ENCODE results near the gene TRMT2B.

The TRMT2B gene

DNA sequence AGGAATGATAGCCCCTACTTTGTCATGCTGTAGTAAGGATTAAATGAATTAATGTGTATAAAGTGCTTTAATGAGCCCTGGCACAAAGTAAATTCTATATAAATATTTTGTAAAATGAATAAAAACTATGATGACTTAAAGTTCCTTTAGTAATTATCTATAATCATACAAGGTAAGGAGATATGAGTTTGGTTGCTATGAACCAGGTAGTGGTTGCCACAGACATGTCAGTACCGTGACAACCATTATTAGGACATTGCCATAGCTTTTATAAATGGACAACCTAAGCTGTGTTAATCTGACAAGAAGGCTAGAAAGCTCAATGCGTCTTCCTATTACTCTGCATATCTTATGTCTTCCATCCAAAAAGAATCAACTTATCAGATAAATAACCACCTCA is 82.5 kb downstream of the TRMT2B start, which contains the start of gene ARL13A:
ARL13A (plus strand) TSS at position 301 of the 400 bp plus-strand sequence. CDS start 3,982 bp downstream, outside the sequence.
- Histone ChIP-seq H3K4me1 (ENCODE audit: control insufficient read depth in 1 of 2, insufficient read depth in 2 of 2, low read length in 2 of 2) (no peaks in the 10 kb centered on the region), H3K27ac (ENCODE audit: low read depth, low read length) (no peak within 1 kb of the TSS), H3K18ac (ENCODE audit: low read length) (no peak within 1 kb of the TSS), H3K79me2 (ENCODE audit: control insufficient read depth, insufficient read depth, low read length, poor library complexity) (no peaks in the 10 kb centered on the region), H2BK12ac (ENCODE audit: low read length) (no peak within 1 kb of the TSS), H3K36me3 (ENCODE audit: control insufficient read depth in 1 of 2, insufficient read depth in 2 of 2, low read length in 2 of 2) (no peaks in the 10 kb centered on the region), H3K4me3 (ENCODE audit: low read depth, low read length) (no peak within 1 kb of the TSS), H2AFZ (ENCODE audit: insufficient read depth, low read length, poor library complexity) (no peak within 1 kb of the TSS), H2BK5ac (ENCODE audit: low read depth, low read length, poor library complexity) (no peak within 1 kb of the TSS), H4K8ac (ENCODE audit: low read depth, low read length) (no peak within 1 kb of the TSS), H4K91ac (ENCODE audit: low read depth, low read length) (no peak within 1 kb of the TSS), H2AK5ac (ENCODE audit: low read length) (no peak within 1 kb of the TSS), H3K27me3 (ENCODE audit: insufficient read depth, low read length) (no peaks in the 10 kb centered on the region), H4K12ac (ENCODE audit: low read depth, low read length) (no peak within 1 kb of the TSS), H3K14ac (ENCODE audit: low read length) (no peak within 1 kb of the TSS), H3K9ac (ENCODE audit: low read length) (no peak within 1 kb of the TSS), H3K79me1 (ENCODE audit: low read length) (no peaks in the 10 kb centered on the region), H3K9me3 (ENCODE audit: insufficient read depth, low read depth, low read length) (no peaks in the 10 kb centered on the region), H3K4ac (ENCODE audit: low read depth, low read length) (no peak within 1 kb of the TSS), H2BK120ac (ENCODE audit: insufficient read depth, low read length, poor library complexity) (no peak within 1 kb of the TSS), H3K23ac (ENCODE audit: low read length) (no peak within 1 kb of the TSS), H3K4me2 (ENCODE audit: low read length) (no peak within 1 kb of the TSS)
- WGBS (ENCODE audit: extremely low coverage, insufficient coverage, insufficient read length), result no CpG with 5 or more reads among the region's 2 CpGs
- DNase-seq, result no peak

DNA sequence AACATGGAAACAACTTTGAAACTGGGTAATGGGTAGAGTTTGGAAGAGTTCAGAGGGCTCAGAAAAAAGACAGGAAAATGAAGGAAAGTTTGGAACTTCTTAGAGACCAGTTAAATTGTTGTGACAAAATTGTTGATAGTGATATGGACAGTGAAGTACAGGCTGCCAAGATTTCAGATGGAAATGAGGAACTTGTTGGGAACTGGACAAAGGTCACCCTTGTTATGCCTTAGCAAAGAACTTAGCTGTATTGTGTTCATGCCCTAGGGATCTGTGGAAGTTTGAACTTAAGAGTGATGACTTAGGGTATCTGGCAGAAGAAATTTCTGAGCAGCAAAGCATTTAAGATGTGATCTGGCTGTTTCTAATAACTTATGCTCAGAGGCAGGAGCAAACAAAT is 87.5 kb downstream of the TRMT2B start:
- Histone ChIP-seq H3K36me3 (ENCODE audit: control insufficient read depth in 1 of 2, insufficient read depth in 2 of 2, low read length in 2 of 2) (no peaks in the 10 kb centered on the region), H2AFZ (ENCODE audit: insufficient read depth, low read length, poor library complexity) (no peak overlapping the region), H3K9me3 (ENCODE audit: insufficient read depth, low read depth, low read length) (no peaks in the 10 kb centered on the region), H3K4me1 (ENCODE audit: control insufficient read depth in 1 of 2, insufficient read depth in 2 of 2, low read length in 2 of 2) (no peaks in the 10 kb centered on the region), H3K27ac (ENCODE audit: low read depth, low read length) (no peak overlapping the region), H3K4me3 (ENCODE audit: low read depth, low read length) (no peak overlapping the region), H4K8ac (ENCODE audit: low read depth, low read length) (no peak overlapping the region), H3K9ac (ENCODE audit: low read length) (no peak overlapping the region), H3K27me3 (ENCODE audit: insufficient read depth, low read length) (no peaks in the 10 kb centered on the region), H3K4ac (ENCODE audit: low read depth, low read length) (no peak overlapping the region), H2AK5ac (ENCODE audit: low read length) (no peak overlapping the region), H3K79me1 (ENCODE audit: low read length) (no peaks in the 10 kb centered on the region), H3K18ac (ENCODE audit: low read length) (no peak overlapping the region), H2BK5ac (ENCODE audit: low read depth, low read length, poor library complexity) (no peak overlapping the region), H3K14ac (ENCODE audit: low read length) (no peak overlapping the region), H2BK120ac (ENCODE audit: insufficient read depth, low read length, poor library complexity) (no peak overlapping the region), H3K79me2 (ENCODE audit: control insufficient read depth, insufficient read depth, low read length, poor library complexity) (no peaks in the 10 kb centered on the region), H4K91ac (ENCODE audit: low read depth, low read length) (no peak overlapping the region), H2BK12ac (ENCODE audit: low read length) (no peak overlapping the region), H4K12ac (ENCODE audit: low read depth, low read length) (no peak overlapping the region), H3K4me2 (ENCODE audit: low read length) (no peak overlapping the region), H3K23ac (ENCODE audit: low read length) (no peak overlapping the region)
- no peak for DNase-seq

DNA sequence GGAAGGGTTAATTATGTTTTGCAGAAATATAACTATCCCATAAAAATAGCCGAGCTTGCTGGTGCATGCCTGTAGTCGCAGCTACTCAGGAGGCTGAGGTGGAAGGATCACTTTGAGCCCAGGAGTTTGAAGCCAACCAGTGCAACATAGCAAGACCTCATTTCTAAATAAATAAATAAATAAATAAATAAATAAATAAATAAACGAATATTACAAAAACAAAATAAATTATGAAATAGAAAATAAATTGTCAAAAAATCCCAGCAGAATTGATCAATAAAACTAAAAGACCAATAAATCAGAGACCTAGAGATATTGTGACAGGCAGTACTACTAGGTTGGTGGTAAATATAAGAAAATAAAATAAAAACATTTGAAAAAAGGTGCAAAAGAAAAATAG is 89.1 kb downstream of the TRMT2B start:
- H3K27me3 ChIP-seq (ENCODE audit: insufficient read depth, low read length), result no peaks in the 10 kb centered on the region
- no peak overlapping the region for H3K4me3 ChIP-seq (ENCODE audit: low read depth, low read length)
- H3K4me1 ChIP-seq (ENCODE audit: control insufficient read depth in 1 of 2, insufficient read depth in 2 of 2, low read length in 2 of 2), result no peaks in the 10 kb centered on the region
- no peak for DNase-seq
- no peaks in the 10 kb centered on the region for H3K79me1 ChIP-seq (ENCODE audit: low read length)
- H3K4ac ChIP-seq (ENCODE audit: low read depth, low read length), result no peak overlapping the region
- H2AFZ ChIP-seq (ENCODE audit: insufficient read depth, low read length, poor library complexity), result no peak overlapping the region
- no peaks in the 10 kb centered on the region for H3K79me2 ChIP-seq (ENCODE audit: control insufficient read depth, insufficient read depth, low read length, poor library complexity)
- WGBS (ENCODE audit: extremely low coverage, insufficient coverage, insufficient read length), result no CpG with 5 or more reads among the region's 3 CpGs
- H3K23ac ChIP-seq (ENCODE audit: low read length), result no peak overlapping the region
- H3K27ac ChIP-seq (ENCODE audit: low read depth, low read length), result no peak overlapping the region
- no peak overlapping the region for H4K91ac ChIP-seq (ENCODE audit: low read depth, low read length)
- no peak overlapping the region for H2BK5ac ChIP-seq (ENCODE audit: low read depth, low read length, poor library complexity)
- no peaks in the 10 kb centered on the region for H3K9me3 ChIP-seq (ENCODE audit: insufficient read depth, low read depth, low read length)
- H4K8ac ChIP-seq (ENCODE audit: low read depth, low read length), result no peak overlapping the region
- no peaks in the 10 kb centered on the region for H3K36me3 ChIP-seq (ENCODE audit: control insufficient read depth in 1 of 2, insufficient read depth in 2 of 2, low read length in 2 of 2)
- no peak overlapping the region for H3K14ac ChIP-seq (ENCODE audit: low read length)
- no peak overlapping the region for H2BK12ac ChIP-seq (ENCODE audit: low read length)
- no peak overlapping the region for H2AK5ac ChIP-seq (ENCODE audit: low read length)
- H3K18ac ChIP-seq (ENCODE audit: low read length), result no peak overlapping the region
- no peak overlapping the region for H3K4me2 ChIP-seq (ENCODE audit: low read length)
- H4K12ac ChIP-seq (ENCODE audit: low read depth, low read length), result no peak overlapping the region
- no peak overlapping the region for H3K9ac ChIP-seq (ENCODE audit: low read length)
- H2BK120ac ChIP-seq (ENCODE audit: insufficient read depth, low read length, poor library complexity), result no peak overlapping the region
